ENCODE measurements around the gene SCP2. TPM values are rescaled to one million over a fixed set of nuclear protein-coding genes. Genes with fewer than 3 reads are reported as not detected.

SCP2 gene
- total RNA-seq, 1 experiment from 2014 or later = 53.8 TPM

- POLR2A ChIA-PET = no interaction called here
- CTCF ChIA-PET = no interaction called here
- Mint-ChIP-seq H3K9me3 (ENCODE audit: unreplicated experiment) (no peaks in the 10 kb centered on the region), H3K4me3 (ENCODE audit: unreplicated experiment) (no peak overlapping the region), H3K4me1 (ENCODE audit: insufficient read depth, unreplicated experiment) (no peaks in the 10 kb centered on the region), H3K36me3 (ENCODE audit: insufficient read depth, unreplicated experiment) (no peaks in the 10 kb centered on the region), H3K27ac (ENCODE audit: low read depth, unreplicated experiment) (no peak overlapping the region), H3K27me3 (ENCODE audit: insufficient read depth, unreplicated experiment) (no peaks in the 10 kb centered on the region)
- no TSS peak for BruUV-seq (replicated peaks)
- intact Hi-C loops (cut with micrococcal nuclease) = no loop called here
- DNase-seq (ENCODE audit: unreplicated experiment) = no peak
- TF ChIP-seq CTCF (IDR thresholded peaks at IDR 0.05; ENCODE audit: unreplicated experiment) = no peak
These were observed 144.8 kb downstream of the SCP2 start for GRCh38 chr1:53071915-53072314.

GRCh38 chr1:53073287-53073686 lies 146.2 kb downstream of the SCP2 start:
- Mint-ChIP-seq H3K4me3 (ENCODE audit: unreplicated experiment) (no peak overlapping the region), H3K27me3 (ENCODE audit: insufficient read depth, unreplicated experiment) (no peaks in the 10 kb centered on the region), H3K4me1 (ENCODE audit: insufficient read depth, unreplicated experiment) (no peaks in the 10 kb centered on the region), H3K27ac (ENCODE audit: low read depth, unreplicated experiment) (no peak overlapping the region), H3K36me3 (ENCODE audit: insufficient read depth, unreplicated experiment) (no peaks in the 10 kb centered on the region), H3K9me3 (ENCODE audit: unreplicated experiment) (no peaks in the 10 kb centered on the region)
- ChIA-PET CTCF (no interaction called here), POLR2A (no interaction called here)
- no peak for TF ChIP-seq CTCF (IDR thresholded peaks at IDR 0.05; ENCODE audit: unreplicated experiment)
- BruUV-seq (replicated peaks) = no TSS peak
- intact Hi-C loops (cut with micrococcal nuclease) = no loop called here
- DNase-seq (ENCODE audit: unreplicated experiment) = no peak

DNA sequence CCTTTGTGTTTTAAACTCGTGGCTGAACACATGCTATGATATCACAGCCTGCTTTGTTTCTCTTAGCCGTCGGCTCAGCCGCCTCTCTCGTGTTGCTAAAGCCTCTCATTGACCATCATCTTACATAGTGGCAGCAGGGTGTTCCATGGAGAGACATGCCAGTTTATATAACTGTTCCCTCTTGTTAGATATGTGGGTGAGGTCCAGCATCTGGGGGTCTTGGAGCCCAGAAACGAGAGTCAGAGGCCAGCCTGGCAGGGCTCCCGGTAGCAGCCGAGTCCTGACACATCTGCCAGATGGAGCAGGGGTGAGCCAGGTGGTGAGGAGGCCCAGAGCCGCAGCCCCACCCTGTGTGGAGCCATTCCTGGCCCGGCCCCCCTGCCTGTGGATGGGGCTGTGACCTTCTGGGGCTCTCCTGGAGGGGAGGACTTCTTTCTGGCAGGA lies 146.8 kb downstream of the SCP2 start:
- no peak overlapping the region for H3K27ac Mint-ChIP-seq (ENCODE audit: low read depth, unreplicated experiment)
- ChIA-PET POLR2A (no interaction called here), CTCF (no interaction called here)
- intact Hi-C loops (cut with micrococcal nuclease) = no loop called here
- no peak overlapping the region for H3K4me3 Mint-ChIP-seq (ENCODE audit: unreplicated experiment)
- H3K9me3 Mint-ChIP-seq (ENCODE audit: unreplicated experiment) = no peaks in the 10 kb centered on the region
- DNase-seq (ENCODE audit: unreplicated experiment) = no peak
- BruUV-seq (replicated peaks) = no TSS peak
- no peaks in the 10 kb centered on the region for H3K27me3 Mint-ChIP-seq (ENCODE audit: insufficient read depth, unreplicated experiment)
- TF ChIP-seq CTCF (IDR thresholded peaks at IDR 0.05; ENCODE audit: unreplicated experiment) = no peak
- H3K36me3 Mint-ChIP-seq (ENCODE audit: insufficient read depth, unreplicated experiment) = no peaks in the 10 kb centered on the region
- H3K4me1 Mint-ChIP-seq (ENCODE audit: insufficient read depth, unreplicated experiment) = no peaks in the 10 kb centered on the region

DNA sequence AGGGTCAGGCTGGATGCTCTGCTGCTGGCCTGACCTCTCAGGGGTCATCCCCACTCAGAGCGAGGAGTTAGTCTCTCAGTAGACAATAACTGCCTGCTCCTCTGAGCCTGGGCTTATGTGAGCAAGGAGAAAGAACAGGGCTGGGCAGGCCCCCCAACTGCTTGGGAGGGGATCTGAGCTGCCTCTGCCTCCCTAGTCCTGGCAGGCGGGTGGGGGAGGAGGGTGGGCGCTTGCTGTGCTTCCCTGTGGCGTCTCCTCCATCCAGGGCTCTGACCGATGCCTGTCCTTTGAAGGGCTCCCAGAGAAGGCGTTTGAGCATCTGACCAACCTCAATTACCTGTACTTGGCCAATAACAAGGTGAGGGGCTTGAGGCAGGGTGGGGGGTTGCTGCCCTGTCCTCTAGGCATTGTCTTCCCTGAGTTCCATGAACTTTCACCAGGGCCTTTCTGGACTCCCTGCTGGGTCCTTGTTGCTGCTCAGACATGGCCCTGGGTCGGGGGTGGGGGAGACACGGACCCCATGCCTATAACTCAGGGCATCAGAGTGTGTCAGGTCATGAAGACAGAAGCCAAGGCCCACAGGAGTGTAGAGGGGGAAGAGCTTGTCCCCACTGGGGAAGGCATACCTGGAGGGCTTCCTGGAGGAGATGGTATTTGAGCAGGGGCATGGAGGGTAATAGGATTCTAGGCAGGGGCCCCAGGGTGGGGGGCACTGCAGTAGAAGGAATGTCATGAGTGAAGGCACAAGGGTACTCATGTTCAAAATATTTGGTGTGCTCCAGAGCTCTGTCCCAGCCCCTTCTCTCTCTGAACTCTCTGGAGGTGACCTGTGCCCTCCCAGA lies 147.5 kb downstream of the SCP2 start:
- no peak for TF ChIP-seq CTCF (IDR thresholded peaks at IDR 0.05; ENCODE audit: unreplicated experiment)
- POLR2A ChIA-PET = no interaction called here
- no peak for DNase-seq (ENCODE audit: unreplicated experiment)
- H3K36me3 Mint-ChIP-seq (ENCODE audit: insufficient read depth, unreplicated experiment) = no peaks in the 10 kb centered on the region
- CTCF ChIA-PET = no interaction called here
- H3K27ac Mint-ChIP-seq (ENCODE audit: low read depth, unreplicated experiment) = no peak overlapping the region
- BruUV-seq (replicated peaks) = no TSS peak
- no peak overlapping the region for H3K4me3 Mint-ChIP-seq (ENCODE audit: unreplicated experiment)
- H3K9me3 Mint-ChIP-seq (ENCODE audit: unreplicated experiment) = no peaks in the 10 kb centered on the region
- intact Hi-C loops (cut with micrococcal nuclease) = no loop called here
- H3K4me1 Mint-ChIP-seq (ENCODE audit: insufficient read depth, unreplicated experiment) = no peaks in the 10 kb centered on the region
- H3K27me3 Mint-ChIP-seq (ENCODE audit: insufficient read depth, unreplicated experiment) = no peaks in the 10 kb centered on the region

All from MCF 10A (cell line).